HG03354 (cell line): Measurements from ENCODE around the gene JAGN1.
A peak's percentile ranks its signal among the peaks of the same experiment; 100 is the strongest.
"Not testable (repeated sequence)": the region's sequence is repeated elsewhere in the genome, so short reads cannot be mapped to it uniquely, and the experiment has no call there.

Experiments used
- ATAC-seq: cut with Tn5 transposase; IDR thresholded peaks from one replicate; pipeline ENCODE4 v1.9.1; 2021; ENCODE audit warnings: mild to moderate bottlenecking; ENCODE audit not compliant: unreplicated experiment, poor library complexity, severe bottlenecking

Gene JAGN1

GRCh38 chr3:9914559-9915253 is 24.3 kb downstream of the JAGN1 start:
- ATAC-seq, result peak; percentile 54

- ATAC-seq, result peak; percentile 44
These were observed 25.1 kb downstream of the JAGN1 start for GRCh38 chr3:9915254-9916141.

GRCh38 chr3:9916346-9916733 is 25.9 kb downstream of the JAGN1 start:
- no peak for ATAC-seq

- ATAC-seq, result no peak
These were observed 26.6 kb downstream of the JAGN1 start, which contains the start of gene IL17RC for GRCh38 chr3:9916734-9917680. Gene IL17RC (plus strand): TSS chr3:9917098. CDS start chr3:9917316, 218 bp downstream.

- no peak for ATAC-seq
These were observed 27.4 kb downstream of the JAGN1 start for GRCh38 chr3:9917820-9918219.

- no peak for ATAC-seq
These were observed 28.0 kb downstream of the JAGN1 start for GRCh38 chr3:9918261-9919038.

- no peak for ATAC-seq
These were observed 37.7 kb downstream of the JAGN1 start for GRCh38 chr3:9928158-9928557.

- ATAC-seq, result no peak
These were observed 40.5 kb downstream of the JAGN1 start for GRCh38 chr3:9930804-9931418.

- no peak for ATAC-seq
These were observed 42.1 kb downstream of the JAGN1 start for GRCh38 chr3:9932535-9932842.

GRCh38 chr3:9932843-9933560 is 42.6 kb downstream of the JAGN1 start:
- ATAC-seq, result peak; percentile 72

- ATAC-seq, result peak; percentile 90
These were observed 43.3 kb downstream of the JAGN1 start, which contains the start of gene CRELD1 for GRCh38 chr3:9933561-9934234. Gene CRELD1 (plus strand): TSS chr3:9933834. CDS start chr3:9934439, 605 bp downstream.

- ATAC-seq, result no peak
These were observed 43.8 kb downstream of the JAGN1 start for GRCh38 chr3:9934235-9934621.

- ATAC-seq, result no peak
These were observed 44.6 kb downstream of the JAGN1 start for GRCh38 chr3:9934993-9935392.

- ATAC-seq, result no peak
These were observed 45.6 kb downstream of the JAGN1 start for GRCh38 chr3:9935966-9936510.

GRCh38 chr3:9937486-9938238 is 47.3 kb downstream of the JAGN1 start:
- no peak for ATAC-seq

- no peak for ATAC-seq
These were observed 48.6 kb downstream of the JAGN1 start for GRCh38 chr3:9938966-9939365.

GRCh38 chr3:9939906-9940305 is 49.5 kb downstream of the JAGN1 start:
- not testable (repeated sequence) for ATAC-seq
